Keratinocyte (primary cell): ENCODE data around the gene TVP23B.
"Not testable (repeated sequence)": the region's sequence is repeated elsewhere in the genome, so short reads cannot be mapped to it uniquely, and the experiment has no call there.

Experiments
- EZH2 ChIP-seq: IDR thresholded peaks from one replicate; pipeline ENCODE4 v1.6.1; 2012; ENCODE audit warnings: inconsistent platforms, mild to moderate bottlenecking, low read length, moderate library complexity
- TF ChIP-seq, protein P1 (sequence below), 3 experiments: IDR thresholded peaks in 1 of 3; conservative IDR thresholded peaks in 1 of 3; optimal IDR thresholded peaks in 1 of 3; 2 replicates in 2 of 3; 3 replicates in 1 of 3; pipeline versions ENCODE3 to v1.5.1; 2011; ENCODE audit warnings: low read length in 3 of 3, mild to moderate bottlenecking in 3 of 3, moderate library complexity in 2 of 3, control low read depth in 1 of 3, inconsistent platforms in 1 of 3; ENCODE audit not compliant: insufficient read depth in 2 of 3; ENCODE audit errors: extremely low read depth in 1 of 3

DNA sequence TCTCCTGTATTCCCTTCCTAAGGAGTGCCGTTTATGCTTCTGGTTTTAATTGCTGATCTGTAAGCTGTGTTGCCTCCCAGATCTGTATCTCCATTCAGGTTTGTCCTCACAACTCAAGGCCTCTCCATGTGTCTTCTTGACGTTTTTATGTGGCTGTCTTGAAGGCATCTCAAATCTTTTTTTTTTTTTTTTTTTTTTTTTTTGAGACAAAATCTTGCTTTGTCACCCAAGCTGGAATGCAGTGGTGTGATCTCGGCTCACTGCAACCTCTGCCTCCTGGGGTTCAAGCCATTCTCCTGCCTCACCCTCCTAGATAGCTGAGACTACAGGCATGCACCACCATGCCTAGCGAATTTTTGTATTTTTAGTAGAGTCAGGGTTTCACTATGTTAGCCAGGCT is 13.9 kb downstream of the TVP23B start:
- TF ChIP-seq, protein P1, sequence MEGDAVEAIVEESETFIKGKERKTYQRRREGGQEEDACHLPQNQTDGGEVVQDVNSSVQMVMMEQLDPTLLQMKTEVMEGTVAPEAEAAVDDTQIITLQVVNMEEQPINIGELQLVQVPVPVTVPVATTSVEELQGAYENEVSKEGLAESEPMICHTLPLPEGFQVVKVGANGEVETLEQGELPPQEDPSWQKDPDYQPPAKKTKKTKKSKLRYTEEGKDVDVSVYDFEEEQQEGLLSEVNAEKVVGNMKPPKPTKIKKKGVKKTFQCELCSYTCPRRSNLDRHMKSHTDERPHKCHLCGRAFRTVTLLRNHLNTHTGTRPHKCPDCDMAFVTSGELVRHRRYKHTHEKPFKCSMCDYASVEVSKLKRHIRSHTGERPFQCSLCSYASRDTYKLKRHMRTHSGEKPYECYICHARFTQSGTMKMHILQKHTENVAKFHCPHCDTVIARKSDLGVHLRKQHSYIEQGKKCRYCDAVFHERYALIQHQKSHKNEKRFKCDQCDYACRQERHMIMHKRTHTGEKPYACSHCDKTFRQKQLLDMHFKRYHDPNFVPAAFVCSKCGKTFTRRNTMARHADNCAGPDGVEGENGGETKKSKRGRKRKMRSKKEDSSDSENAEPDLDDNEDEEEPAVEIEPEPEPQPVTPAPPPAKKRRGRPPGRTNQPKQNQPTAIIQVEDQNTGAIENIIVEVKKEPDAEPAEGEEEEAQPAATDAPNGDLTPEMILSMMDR (optimal IDR thresholded peaks at IDR 0.05 in 1 of 3, IDR thresholded peaks at IDR 0.05 in 1 of 3, conservative IDR thresholded peaks at IDR 0.05 in 1 of 3; ENCODE audit: extremely low read depth in 1 of 3, insufficient read depth in 2 of 3, low read length in 3 of 3), result not testable (repeated sequence)
- not testable (repeated sequence) for TF ChIP-seq EZH2
